Breast epithelium (tissue), 4 donors: ENCODE results near the gene SNRK. TPM values are rescaled to one million over a fixed set of nuclear protein-coding genes. Genes with fewer than 3 reads are reported as not detected.

Experiments used
- DNase-seq, 2 donors: peaks; one replicate each; pipeline ENCODE4 v3.0.0-alpha.2; 2019; ENCODE audit warnings: low spot score in 2 of 2
- H3K27ac ChIP-seq, 2 donors: fragments of 200-600 bp; sonication (generic) in 1 of 2; one replicate each; pipeline ENCODE4 v1.5.1; 2016 to 2019; ENCODE audit warnings: mild to moderate bottlenecking in 1 of 2
- H3K27me3 ChIP-seq, 2 donors: fragments of 200-600 bp; sonication (generic) in 1 of 2; one replicate each; pipeline versions ENCODE4 v1.5.1 to v1.6.0; 2017 to 2019; ENCODE audit warnings: control low read depth in 1 of 2, mild to moderate bottlenecking in 1 of 2
- H3K36me3 ChIP-seq: fragments of 200-600 bp; one replicate; pipeline ENCODE4 v1.5.1; 2019
- H3K4me1 ChIP-seq, 2 donors: fragments of 200-600 bp; sonication (generic); one replicate each; pipeline ENCODE4 v1.5.1; 2016 to 2019; ENCODE audit warnings: control low read depth in 1 of 2
- H3K4me3 ChIP-seq, 3 donors: fragments of 200-600 bp; sonication (generic); 1 replicate in 2 of 3; 2 replicates in 1 of 3; pipeline ENCODE4 v1.5.1; 2016 to 2019; ENCODE audit warnings: mild to moderate bottlenecking in 3 of 3, moderate library complexity in 2 of 3
- H3K9me3 ChIP-seq, 2 donors: fragments of 200-600 bp; sonication (generic) in 1 of 2; one replicate each; pipeline ENCODE4 v1.5.1; 2016 to 2019; ENCODE audit warnings: control low read depth in 1 of 2
- CTCF ChIP-seq, 3 donors: fragments of 450-650 bp; IDR thresholded peaks; one replicate each; pipeline ENCODE4 v1.5.1; 2016 to 2017; ENCODE audit warnings: antibody characterized with exemption in 3 of 3, mild to moderate bottlenecking in 3 of 3, moderate library complexity in 3 of 3
- POLR2A ChIP-seq: fragments of 450-650 bp; IDR thresholded peaks from one replicate; pipeline ENCODE4 v1.6.1; 2016; ENCODE audit warnings: antibody characterized with exemption, mild to moderate bottlenecking, moderate library complexity
- POLR2AphosphoS5 ChIP-seq, 3 donors: sonication (generic); formaldehyde crosslinking; IDR thresholded peaks; one replicate each; pipeline ENCODE4 v1.6.1; 2017; ENCODE audit warnings: antibody characterized with exemption in 3 of 3
- intact Hi-C: fragments of 100-400 bp; cut with DNase I; formaldehyde crosslinking; loops from one replicate; pipeline ENCODE4 v1.15.1; 2023; ENCODE audit warnings: low total_unique reads
- total RNA-seq, 3 donors: library from RNA; depleted of rRNA; stranded (reverse); fragments of >200 nt; gene quantifications; one replicate each; pipeline ENCODE4 v1.1.0, GENCODE V29; 2016

The SNRK gene
- total RNA-seq, 3 donors from 2014 or later = 52.0 to 84.9 (median 72.8) TPM

GRCh38 chr3:43346978-43347749 is 60.8 kb downstream of the SNRK start:
- H3K4me3 ChIP-seq = no peak overlapping the region
- H3K9me3 ChIP-seq = peaks cover 3 to 6% of the 10 kb centered on the region in 2 donors
- TF ChIP-seq POLR2AphosphoS5 (IDR thresholded peaks at IDR 0.05) (no peak), CTCF (IDR thresholded peaks at IDR 0.05) (no peak), POLR2A (no peak)
- H3K4me1 ChIP-seq = no peaks in the 10 kb centered on the region
- no peaks in the 10 kb centered on the region for H3K27me3 ChIP-seq
- H3K36me3 ChIP-seq = peaks cover 8% of the 10 kb centered on the region
- no peak overlapping the region for H3K27ac ChIP-seq
- intact Hi-C loops = no loop called here
- DNase-seq = no peak

DNA sequence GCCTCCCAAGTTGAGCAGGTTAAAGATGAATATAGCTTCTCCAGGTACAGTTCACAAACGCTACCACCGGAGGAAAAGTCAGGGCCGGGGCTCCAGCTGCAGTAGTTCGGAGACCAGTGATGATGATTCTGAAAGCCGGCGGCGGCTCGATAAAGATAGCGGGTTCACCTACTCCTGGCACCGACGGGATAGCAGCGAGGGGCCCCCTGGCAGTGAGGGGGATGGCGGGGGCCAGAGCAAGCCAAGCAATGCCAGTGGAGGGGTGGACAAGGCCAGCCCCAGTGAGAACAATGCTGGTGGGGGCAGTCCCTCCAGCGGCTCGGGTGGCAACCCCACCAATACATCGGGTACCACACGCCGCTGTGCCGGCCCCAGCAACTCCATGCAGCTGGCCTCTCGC is 61.4 kb downstream of the SNRK start:
- no peak for TF ChIP-seq POLR2AphosphoS5 (IDR thresholded peaks at IDR 0.05)
- TF ChIP-seq POLR2A = no peak
- no peak for TF ChIP-seq CTCF (IDR thresholded peaks at IDR 0.05)
- Histone ChIP-seq H3K36me3 (peaks cover 8% of the 10 kb centered on the region), H3K27me3 (no peaks in the 10 kb centered on the region), H3K4me3 (no peak overlapping the region), H3K27ac (no peak overlapping the region), H3K9me3 (peaks cover 3 to 12% of the 10 kb centered on the region in 2 donors), H3K4me1 (no peaks in the 10 kb centered on the region)
- DNase-seq = no peak
- intact Hi-C loops = no loop called here

DNA sequence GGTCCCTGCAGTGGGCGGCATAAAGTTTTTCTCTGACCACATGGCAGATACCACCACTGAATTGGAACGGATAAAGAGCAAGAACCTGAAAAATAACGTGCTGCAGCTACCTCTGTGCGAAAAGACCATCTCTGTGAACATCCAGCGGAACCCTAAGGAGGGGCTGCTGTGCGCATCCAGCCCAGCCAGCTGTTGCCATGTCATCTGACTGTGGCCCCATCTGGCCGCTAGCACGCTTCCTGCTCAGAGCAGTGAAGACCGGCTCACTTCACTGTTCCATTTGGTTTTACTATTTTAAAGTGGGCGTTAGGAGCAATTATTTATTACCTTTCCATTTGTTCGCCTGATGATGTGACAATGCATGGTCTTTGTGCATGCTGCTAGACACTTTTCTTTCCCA is 62.0 kb downstream of the SNRK start:
- Histone ChIP-seq H3K4me3 (no peak overlapping the region), H3K4me1 (no peaks in the 10 kb centered on the region), H3K36me3 (peaks cover 8% of the 10 kb centered on the region), H3K27ac (no peak overlapping the region), H3K9me3 (peaks cover 5 to 17% of the 10 kb centered on the region in 2 donors), H3K27me3 (no peaks in the 10 kb centered on the region)
- DNase-seq = no peak
- intact Hi-C loops = no loop called here
- TF ChIP-seq POLR2A (no peak), CTCF (IDR thresholded peaks at IDR 0.05) (no peak)

- TF ChIP-seq POLR2AphosphoS5 (IDR thresholded peaks at IDR 0.05) (no peak), POLR2A (no peak), CTCF (IDR thresholded peaks at IDR 0.05) (no peak)
- H3K27me3 ChIP-seq = no peaks in the 10 kb centered on the region
- H3K4me3 ChIP-seq = no peak overlapping the region
- peaks cover 8% of the 10 kb centered on the region for H3K36me3 ChIP-seq
- peaks cover 11 to 24% of the 10 kb centered on the region in 2 donors for H3K9me3 ChIP-seq
- intact Hi-C loops = no loop called here
- H3K4me1 ChIP-seq = no peaks in the 10 kb centered on the region
- DNase-seq = no peak
- H3K27ac ChIP-seq = no peak overlapping the region
Observed at GRCh38 chr3:43348852-43349574, 62.7 kb downstream of the SNRK start.

GRCh38 chr3:43349716-43350115 is 63.4 kb downstream of the SNRK start:
- intact Hi-C loops = no loop called here

More at GRCh38 chr3:43349716-43350115, 63.4 kb downstream of the SNRK start:
- Histone ChIP-seq H3K9me3 (peaks cover 11 to 29% of the 10 kb centered on the region in 2 donors), H3K36me3 (peaks cover 5% of the 10 kb centered on the region), H3K4me3 (no peak overlapping the region), H3K4me1 (no peaks in the 10 kb centered on the region), H3K27me3 (no peaks in the 10 kb centered on the region), H3K27ac (no peak overlapping the region)
- no peak for TF ChIP-seq CTCF (IDR thresholded peaks at IDR 0.05)
- TF ChIP-seq POLR2A = no peak
- no peak for TF ChIP-seq POLR2AphosphoS5 (IDR thresholded peaks at IDR 0.05)
- no peak for DNase-seq
